HG03139 (cell line): ENCODE data around the gene MTTP.

Experiments
- ATAC-seq: cut with Tn5 transposase; IDR thresholded peaks from one replicate; pipeline ENCODE4 v1.9.1; 2021; ENCODE audit not compliant: unreplicated experiment

Gene MTTP

DNA sequence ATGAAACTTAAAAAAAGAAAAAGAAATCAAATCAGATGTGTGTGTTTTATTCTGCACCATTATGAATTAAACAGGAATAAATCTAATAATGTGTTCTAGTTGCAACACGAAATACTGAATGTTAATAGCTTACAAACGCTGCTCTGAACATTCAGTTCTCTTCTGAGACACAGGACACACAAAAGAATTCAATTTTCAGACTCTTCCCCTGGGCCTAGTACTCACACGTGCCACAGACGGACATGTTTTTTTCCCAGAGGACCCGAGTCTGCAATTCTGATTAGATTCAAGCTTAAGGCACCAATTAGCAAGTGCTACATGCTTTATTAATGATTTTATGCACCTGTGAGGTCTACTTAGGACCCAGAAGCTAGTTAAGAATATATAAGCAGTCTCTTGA lies 62.5 kb downstream of the MTTP start:
- no peak for ATAC-seq

GRCh38 chr4:99640676-99641075 lies 66.1 kb downstream of the MTTP start:
- no peak for ATAC-seq

GRCh38 chr4:99642725-99643489 lies 68.3 kb downstream of the MTTP start:
- ATAC-seq: no peak

DNA sequence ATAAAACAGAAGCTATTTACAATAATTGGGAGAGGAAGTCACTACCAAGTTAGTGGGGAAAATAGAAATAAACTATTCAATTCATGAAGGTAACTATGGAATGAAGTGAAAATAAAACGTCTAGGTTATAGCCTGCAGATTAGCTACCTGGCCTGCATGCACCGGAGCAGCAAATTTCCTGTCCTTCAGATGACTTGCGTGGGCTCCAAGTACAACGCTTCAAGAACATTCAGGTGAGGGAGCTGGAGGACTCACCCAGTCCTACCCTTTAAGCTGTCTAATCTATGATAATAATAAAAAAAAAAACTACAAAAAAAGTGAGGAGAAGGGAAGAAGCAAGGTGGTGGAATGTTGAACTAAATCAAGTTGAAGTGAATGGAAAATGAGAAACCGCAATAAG lies 69.8 kb downstream of the MTTP start:
- ATAC-seq: no peak

DNA sequence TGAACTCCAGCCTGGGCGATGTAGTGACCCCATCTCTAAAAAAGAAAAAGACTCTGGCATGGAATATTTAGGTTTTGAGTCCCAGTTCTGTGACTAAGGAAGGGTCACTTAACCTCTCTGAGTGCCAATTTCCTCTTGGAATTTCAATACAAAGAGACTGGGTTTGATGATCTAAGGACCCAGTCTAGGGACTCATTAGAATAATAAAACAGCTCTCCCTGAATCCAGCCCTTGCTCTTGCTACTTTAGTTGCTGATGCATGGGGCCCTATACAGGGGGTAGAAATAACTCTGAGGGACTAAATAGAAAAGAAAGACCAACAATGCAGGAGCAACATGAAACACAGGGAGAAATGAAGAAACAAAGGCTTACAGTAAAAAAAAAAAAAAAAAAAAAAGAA lies 70.4 kb downstream of the MTTP start:
- ATAC-seq: no peak

- ATAC-seq: no peak
Observed at GRCh38 chr4:99645638-99646037, 71.0 kb downstream of the MTTP start.

GRCh38 chr4:99647071-99647470 lies 72.4 kb downstream of the MTTP start:
- ATAC-seq: no peak

DNA sequence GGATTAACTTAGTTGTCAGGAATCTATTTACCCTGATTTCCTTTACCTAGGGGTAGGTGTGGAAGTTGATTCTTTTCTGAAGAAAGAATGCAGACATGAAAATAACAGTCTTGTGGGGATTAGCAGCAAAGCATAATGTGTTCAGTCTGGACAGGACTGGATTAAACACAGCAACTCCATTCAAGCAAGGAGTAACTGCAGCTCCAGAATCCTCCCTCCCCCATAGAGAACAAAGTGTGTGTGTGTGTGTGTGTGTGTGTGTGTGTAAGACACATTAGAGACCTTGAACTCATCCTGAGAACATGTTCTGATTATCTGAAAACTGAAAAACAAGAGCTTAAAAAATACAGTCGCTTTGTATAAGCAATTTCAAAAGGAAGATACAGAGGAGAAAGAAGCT lies 73.7 kb downstream of the MTTP start:
- ATAC-seq: no peak

DNA sequence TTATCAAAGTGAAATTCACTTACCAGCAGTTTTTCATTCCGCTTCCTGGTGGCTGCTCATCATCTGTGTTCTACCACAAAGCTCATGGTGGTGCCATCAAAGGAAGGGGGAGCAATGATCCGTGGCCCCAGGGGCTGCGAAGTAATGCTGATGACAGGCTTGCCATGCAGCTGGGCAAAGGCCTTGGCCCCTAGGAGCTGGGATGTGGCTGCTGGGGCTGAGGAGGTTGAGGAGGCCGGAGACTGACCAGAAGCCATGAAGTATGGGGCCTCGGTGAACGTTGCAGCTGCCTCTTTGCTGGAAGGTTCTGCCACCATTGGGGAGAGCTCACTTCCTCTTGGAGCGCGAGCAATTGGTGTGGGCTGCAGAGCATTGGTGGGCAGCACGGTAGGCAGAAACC lies 74.6 kb downstream of the MTTP start:
- no peak for ATAC-seq

DNA sequence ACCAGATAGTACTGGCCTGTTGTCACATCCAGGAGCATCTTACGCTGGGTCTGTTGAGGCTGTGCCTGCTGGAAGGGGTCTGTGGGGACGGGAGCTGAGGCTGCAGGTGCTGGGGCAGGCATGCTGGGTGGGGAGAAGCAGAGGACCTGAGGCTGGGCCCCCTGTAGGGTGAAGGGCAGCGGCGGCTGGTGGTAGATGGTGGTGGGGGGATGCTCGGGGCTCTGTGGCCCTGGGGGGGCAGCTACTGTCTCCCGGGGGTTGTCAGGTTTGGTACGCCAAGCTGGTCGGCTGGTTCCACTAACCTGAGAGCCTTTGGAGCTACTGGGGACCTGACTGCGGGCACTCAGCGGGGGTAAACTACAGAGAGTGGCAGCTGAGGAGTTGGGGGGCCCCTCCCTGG lies 75.2 kb downstream of the MTTP start:
- ATAC-seq: no peak

GRCh38 chr4:99651016-99651769 lies 76.6 kb downstream of the MTTP start:
- no peak for ATAC-seq

GRCh38 chr4:99651811-99652485 lies 77.3 kb downstream of the MTTP start:
- ATAC-seq: no peak

DNA sequence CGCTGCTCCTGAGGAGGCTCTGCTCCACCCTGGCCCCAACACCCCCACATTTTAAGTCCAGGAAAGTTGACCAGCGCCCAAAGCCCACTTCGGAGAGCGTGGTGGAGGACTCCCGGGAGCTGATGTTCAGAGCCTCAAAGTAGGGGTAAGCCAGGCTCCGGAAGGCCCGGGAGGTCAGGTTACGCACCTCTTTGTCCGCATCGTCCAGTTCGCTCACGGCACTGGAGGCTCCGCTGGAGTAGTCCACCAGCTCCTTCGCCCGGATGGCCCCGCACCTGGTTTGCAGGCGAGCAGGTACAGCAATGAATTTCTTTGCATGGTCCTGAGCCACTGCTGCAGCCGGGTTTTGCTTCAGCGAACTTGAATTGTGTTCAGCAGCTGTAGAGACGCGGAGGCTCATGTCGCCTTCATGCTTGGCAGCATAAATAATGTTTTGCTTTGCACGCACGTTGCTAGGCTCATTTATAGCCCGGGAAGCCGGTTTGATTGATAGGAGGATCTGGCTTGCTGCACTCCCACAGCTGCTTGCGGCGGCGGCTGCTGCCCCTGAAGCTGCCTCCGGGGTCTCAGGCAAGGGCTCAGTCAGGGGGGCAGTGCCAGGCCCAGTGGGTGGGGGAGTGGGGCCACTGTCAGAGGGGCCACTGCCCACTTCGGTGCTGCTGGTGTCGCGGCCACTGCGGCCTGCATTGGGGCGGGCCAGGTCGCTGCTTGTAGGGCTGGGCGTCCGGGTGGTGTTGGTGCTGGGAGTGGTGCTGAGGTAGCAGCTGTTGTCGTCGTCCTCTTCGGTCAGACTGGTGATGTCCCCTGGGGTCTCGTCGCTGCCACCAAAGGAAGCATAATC lies 78.2 kb downstream of the MTTP start:
- ATAC-seq: no peak

DNA sequence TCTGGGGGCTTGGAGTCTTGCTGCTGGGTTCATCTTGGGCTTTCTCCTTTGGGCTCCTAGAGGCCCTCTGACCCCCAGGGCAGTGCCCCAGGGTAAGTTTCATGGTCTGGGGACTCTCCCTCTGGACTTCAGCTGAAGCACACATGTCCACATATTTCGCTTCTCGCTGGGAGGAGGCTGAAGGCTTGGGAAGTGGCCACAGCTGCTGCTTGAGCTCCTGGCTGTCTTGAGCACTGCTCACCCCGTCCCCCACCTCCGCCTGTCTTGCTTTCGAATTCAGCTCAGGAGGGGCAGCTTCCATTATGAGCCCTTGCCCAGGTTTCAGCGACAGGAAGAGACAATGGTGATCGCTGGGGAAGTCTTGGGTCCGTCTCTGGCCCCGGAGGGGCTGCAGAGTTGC lies 79.3 kb downstream of the MTTP start:
- ATAC-seq: no peak

- no peak for ATAC-seq
Observed at GRCh38 chr4:99654361-99654761, 79.7 kb downstream of the MTTP start.

- no peak for ATAC-seq
Observed at GRCh38 chr4:99655308-99656081, 80.9 kb downstream of the MTTP start.

- no peak for ATAC-seq
Observed at GRCh38 chr4:99657798-99658197, 83.2 kb downstream of the MTTP start, which contains the start of gene C4orf54. Gene C4orf54 (minus strand): TSS chr4:99657828. CDS start chr4:99654648, 3,180 bp downstream.

- ATAC-seq: no peak
Observed at GRCh38 chr4:99658666-99659065, 84.0 kb downstream of the MTTP start.

DNA sequence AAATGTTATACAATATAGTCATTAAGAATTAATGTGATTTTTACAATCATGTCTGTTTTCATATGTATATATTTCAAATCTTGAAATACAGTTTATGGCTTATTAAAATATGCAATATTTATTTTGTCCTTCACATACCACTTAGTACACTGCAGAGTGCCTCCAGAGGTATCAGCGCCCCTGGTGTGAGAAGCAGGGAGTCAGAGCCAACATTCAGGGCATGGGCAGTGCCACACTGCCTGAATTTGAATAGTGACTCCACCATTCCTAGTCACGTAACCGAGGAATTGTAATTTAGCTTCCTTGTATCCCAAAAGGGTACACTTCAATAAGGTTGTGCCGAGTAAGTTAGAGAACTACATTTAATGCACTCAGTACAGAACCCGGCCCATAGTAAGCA lies 87.3 kb downstream of the MTTP start:
- ATAC-seq: no peak

DNA sequence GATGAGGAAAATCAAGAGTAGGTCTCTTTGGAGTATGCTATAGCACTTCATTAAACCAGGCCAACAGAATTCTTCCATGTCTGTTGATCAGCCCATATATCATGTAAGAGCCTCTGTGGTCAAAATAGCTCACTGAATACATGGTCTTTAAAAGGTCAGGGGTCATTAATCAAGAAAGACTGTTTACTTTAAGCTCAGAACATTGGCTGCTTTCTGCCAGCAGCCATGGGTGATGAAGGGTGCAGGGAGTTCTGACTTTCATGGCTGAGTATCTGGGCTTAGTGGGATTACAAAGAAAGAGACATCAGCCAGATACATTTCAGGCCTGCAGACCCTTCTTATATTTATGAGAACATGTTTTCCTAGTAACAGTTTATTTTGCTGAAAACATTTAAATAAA lies 90.1 kb downstream of the MTTP start:
- no peak for ATAC-seq
